ENCODE results near the gene NDUFA13.

DNA sequence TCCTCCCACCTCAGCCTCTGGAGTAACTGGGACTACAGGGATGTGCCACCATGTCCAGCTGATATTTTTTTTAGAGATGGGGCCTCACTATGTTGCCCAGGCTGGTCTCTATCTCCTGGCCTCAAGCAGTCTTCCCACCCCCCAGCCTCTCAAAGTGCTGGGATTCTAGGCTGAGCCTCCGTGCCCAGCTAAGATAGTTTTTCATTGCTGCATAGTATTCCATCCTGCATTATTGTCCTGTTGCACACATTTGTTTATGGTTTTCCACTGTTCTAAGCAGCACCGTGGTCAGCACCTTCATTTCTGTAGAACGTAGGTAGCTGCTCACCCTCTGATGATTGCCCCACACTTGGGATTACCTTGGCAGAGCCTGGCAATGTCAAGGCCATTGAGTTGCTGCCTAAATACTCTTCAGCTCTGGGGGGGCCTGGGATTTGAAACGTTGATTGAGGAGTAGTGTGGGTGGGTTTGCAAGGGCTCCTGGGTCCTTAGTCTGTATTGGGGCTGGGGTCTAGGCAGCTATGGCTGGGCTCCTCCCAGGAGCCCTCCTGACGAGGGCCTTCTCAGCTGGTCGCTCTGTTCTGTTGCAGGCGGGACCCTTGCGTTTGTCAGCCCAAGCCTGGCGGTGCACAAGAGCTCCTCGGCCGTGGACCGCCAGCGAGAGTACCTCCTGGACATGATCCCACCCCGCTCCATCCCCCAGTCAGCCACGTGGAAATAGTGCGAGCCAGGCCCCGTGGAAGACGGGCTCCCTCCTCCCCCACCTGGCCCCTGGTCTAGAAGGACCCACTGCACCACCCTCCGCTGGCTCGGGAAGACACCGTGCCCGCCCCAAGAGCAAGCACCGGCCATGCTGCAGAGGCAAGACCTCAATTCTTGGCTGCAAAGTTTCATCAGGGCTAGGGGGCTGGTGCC lies 11.0 kb upstream of the NDUFA13 start:
- no peak for TF ChIP-seq CTCF (IDR thresholded peaks at IDR 0.05)
- TF ChIP-seq POLR2A (IDR thresholded peaks at IDR 0.05) = no peak
